ENCODE measurements around the gene SMOC2. TPM values are rescaled to one million over a fixed set of nuclear protein-coding genes. Genes with fewer than 3 reads are reported as not detected.

Gene SMOC2
- total and polyA plus RNA-seq, 2 of the 4 experiments (the other 2 are of a cell fraction) = not detected

GRCh38 chr6:168479421-168479820 is 38.4 kb downstream of the SMOC2 start:
- no peaks in the 10 kb centered on the region for H4K20me1 ChIP-seq (ENCODE audit: insufficient read depth, low read length)
- H3K4me2 ChIP-seq (ENCODE audit: low read depth, low read length) = no peak overlapping the region
- H3K36me3 ChIP-seq (ENCODE audit: control insufficient read depth, insufficient read depth, low read length) = no peaks in the 10 kb centered on the region
- no peak overlapping the region for H2BK5ac ChIP-seq (ENCODE audit: low read depth, low read length, poor library complexity, severe bottlenecking)
- peaks cover 23% of the 10 kb centered on the region for H3K9me3 ChIP-seq (ENCODE audit: control insufficient read depth, insufficient read depth, low read length)
- DNase-seq = no peak
- H3K27me3 ChIP-seq (ENCODE audit: control insufficient read depth, insufficient read depth, low read length) = no peaks in the 10 kb centered on the region
- H4K5ac ChIP-seq (ENCODE audit: low read depth, low read length) = no peak overlapping the region
- H2AK5ac ChIP-seq (ENCODE audit: low read depth, low read length) = no peak overlapping the region
- no TSS peak for BruUV-seq (replicated peaks)
- no peak overlapping the region for H3K4me3 ChIP-seq (ENCODE audit: insufficient read depth, low read depth, low read length)
- in situ Hi-C loops (cut with MboI; ENCODE audit: low sequenced_read_pairs) (no loop called here), intact Hi-C loops (cut with micrococcal nuclease) (loop anchor here (10.0 kb wide), 1 partner anchor 705 kb away; no protein-coding TSS in a partner anchor), dilution Hi-C loops (cut with HindIII; ENCODE audit: low sequenced_read_pairs, unreplicated experiment) (no loop called here)
- H3K4me1 ChIP-seq (ENCODE audit: control insufficient read depth, insufficient read depth, low read length) = no peaks in the 10 kb centered on the region
- ATAC-seq (ENCODE audit: low read depth) = no peak
- H3K27ac ChIP-seq (ENCODE audit: insufficient read depth, low read length) = no peak overlapping the region
- no peak overlapping the region for H2AK9ac ChIP-seq (replicated peaks; ENCODE audit: low read depth, low read length, poor library complexity)
- ChIA-PET CTCF (no interaction called here), POLR2A (ENCODE audit: unreplicated experiment) (no interaction called here)
- no peak overlapping the region for H3K23ac ChIP-seq (ENCODE audit: low read depth, low read length)
- no peak overlapping the region for H2BK120ac ChIP-seq (ENCODE audit: low read depth, low read length)
- H3K14ac ChIP-seq (replicated peaks; ENCODE audit: low read depth, low read length) = no peak overlapping the region
- WGBS, 2 experiments (ENCODE audit: extremely low coverage in 2 of 2, insufficient read length in 1 of 2) = no CpG with 5 or more reads among the region's 4 CpGs
- TF ChIP-seq MAFK (IDR thresholded peaks at IDR 0.05; ENCODE audit: low read depth, low read length) = no peak
- no peak overlapping the region for H3K56ac ChIP-seq (ENCODE audit: extremely low read depth, insufficient read depth, low read length)
- no peaks in the 10 kb centered on the region for H3K9me1 ChIP-seq (ENCODE audit: insufficient read depth, low read length)
- no peak overlapping the region for H2BK15ac ChIP-seq (ENCODE audit: low read depth, low read length)
- no peak overlapping the region for H3K4ac ChIP-seq (ENCODE audit: low read depth, low read length)
- H3K79me1 ChIP-seq (ENCODE audit: low read depth in 1 of 2, low read length in 2 of 2) = no peaks in the 10 kb centered on the region
- H4K8ac ChIP-seq (ENCODE audit: low read depth in 2 of 2, low read length in 2 of 2) = no peak overlapping the region
- H2AFZ ChIP-seq (replicated peaks; ENCODE audit: low read length, poor library complexity) = no peak overlapping the region
- no peak overlapping the region for H3K9ac ChIP-seq (ENCODE audit: low read depth, low read length)
- H4K91ac ChIP-seq (ENCODE audit: insufficient read depth, low read depth, low read length) = no peak overlapping the region
- no peak overlapping the region for H3K18ac ChIP-seq (ENCODE audit: low read depth, low read length)
- no peak overlapping the region for H2BK20ac ChIP-seq (ENCODE audit: low read depth, low read length)

Measured in IMR-90 (cell line).